D721Med (cell line): ENCODE results near the gene TEFM.

Experiments used
- DNase-seq: peaks from one replicate; pipeline ENCODE4 v3.0.0; 2011; ENCODE audit warnings: low spot score; ENCODE audit not compliant: insufficient read length
- FAIRE-seq: peaks from 2 replicates; lab custom pipeline; 2011; peaks lifted over from hg19 to GRCh38; lab: Jason Lieb, UNC
- TF ChIP-seq, protein P1 (sequence below): IDR thresholded peaks from 2 replicates; pipeline ENCODE4 v1.5.1; 2012; ENCODE audit warnings: mild to moderate bottlenecking, control low read depth; ENCODE audit not compliant: insufficient read depth; ENCODE audit errors: missing control alignments

Gene TEFM, protein sequence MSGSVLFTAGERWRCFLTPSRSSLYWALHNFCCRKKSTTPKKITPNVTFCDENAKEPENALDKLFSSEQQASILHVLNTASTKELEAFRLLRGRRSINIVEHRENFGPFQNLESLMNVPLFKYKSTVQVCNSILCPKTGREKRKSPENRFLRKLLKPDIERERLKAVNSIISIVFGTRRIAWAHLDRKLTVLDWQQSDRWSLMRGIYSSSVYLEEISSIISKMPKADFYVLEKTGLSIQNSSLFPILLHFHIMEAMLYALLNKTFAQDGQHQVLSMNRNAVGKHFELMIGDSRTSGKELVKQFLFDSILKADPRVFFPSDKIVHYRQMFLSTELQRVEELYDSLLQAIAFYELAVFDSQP

DNA sequence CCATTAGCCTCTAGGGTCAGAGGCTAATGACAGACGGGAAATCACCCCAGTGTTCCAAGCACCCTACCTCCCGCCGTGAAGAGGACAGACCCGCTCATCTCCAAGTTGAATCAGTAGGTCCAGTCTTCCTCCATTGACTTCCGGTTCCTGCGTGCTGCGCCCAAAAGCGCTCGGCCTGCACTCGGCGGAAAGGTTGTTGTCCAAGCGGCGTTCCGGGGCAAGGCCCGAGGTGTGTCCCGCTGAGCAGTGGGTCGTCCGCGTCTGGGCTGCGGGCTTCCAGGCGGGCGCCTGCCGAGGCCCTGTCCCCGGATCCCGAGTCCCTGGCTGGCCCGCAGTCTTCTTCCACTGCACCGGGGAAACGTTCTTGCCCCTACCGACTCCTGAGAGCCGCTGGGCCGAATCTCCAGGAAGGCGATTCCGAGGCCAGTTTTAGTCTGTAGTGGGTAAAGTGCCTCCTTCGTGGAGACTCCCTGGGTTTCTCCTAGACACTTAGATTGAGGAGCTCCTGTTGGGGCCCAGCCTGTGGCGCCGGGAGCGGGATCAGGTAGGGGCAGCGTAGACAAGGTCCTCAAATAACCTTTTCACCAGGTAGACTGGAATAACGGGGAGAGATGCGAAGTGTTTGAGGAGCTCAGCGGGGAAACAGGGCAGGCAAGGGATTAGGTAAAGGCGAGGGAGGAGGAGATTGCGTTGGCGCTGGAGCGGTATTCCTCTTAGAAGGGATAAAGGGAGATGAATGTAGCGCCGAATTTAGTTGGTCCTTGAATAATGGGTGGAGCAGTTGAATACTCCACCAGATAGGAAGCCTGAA is at the start of gene TEFM:
TSS of gene TEFM (minus strand) at position 138 of the 811 bp plus-strand sequence. CDS start at position 98, 40 bp downstream.
- DNase-seq (peak; percentile 78), FAIRE-seq (peak; percentile 41)
- TF ChIP-seq, protein P1, sequence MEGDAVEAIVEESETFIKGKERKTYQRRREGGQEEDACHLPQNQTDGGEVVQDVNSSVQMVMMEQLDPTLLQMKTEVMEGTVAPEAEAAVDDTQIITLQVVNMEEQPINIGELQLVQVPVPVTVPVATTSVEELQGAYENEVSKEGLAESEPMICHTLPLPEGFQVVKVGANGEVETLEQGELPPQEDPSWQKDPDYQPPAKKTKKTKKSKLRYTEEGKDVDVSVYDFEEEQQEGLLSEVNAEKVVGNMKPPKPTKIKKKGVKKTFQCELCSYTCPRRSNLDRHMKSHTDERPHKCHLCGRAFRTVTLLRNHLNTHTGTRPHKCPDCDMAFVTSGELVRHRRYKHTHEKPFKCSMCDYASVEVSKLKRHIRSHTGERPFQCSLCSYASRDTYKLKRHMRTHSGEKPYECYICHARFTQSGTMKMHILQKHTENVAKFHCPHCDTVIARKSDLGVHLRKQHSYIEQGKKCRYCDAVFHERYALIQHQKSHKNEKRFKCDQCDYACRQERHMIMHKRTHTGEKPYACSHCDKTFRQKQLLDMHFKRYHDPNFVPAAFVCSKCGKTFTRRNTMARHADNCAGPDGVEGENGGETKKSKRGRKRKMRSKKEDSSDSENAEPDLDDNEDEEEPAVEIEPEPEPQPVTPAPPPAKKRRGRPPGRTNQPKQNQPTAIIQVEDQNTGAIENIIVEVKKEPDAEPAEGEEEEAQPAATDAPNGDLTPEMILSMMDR = no peak

DNA sequence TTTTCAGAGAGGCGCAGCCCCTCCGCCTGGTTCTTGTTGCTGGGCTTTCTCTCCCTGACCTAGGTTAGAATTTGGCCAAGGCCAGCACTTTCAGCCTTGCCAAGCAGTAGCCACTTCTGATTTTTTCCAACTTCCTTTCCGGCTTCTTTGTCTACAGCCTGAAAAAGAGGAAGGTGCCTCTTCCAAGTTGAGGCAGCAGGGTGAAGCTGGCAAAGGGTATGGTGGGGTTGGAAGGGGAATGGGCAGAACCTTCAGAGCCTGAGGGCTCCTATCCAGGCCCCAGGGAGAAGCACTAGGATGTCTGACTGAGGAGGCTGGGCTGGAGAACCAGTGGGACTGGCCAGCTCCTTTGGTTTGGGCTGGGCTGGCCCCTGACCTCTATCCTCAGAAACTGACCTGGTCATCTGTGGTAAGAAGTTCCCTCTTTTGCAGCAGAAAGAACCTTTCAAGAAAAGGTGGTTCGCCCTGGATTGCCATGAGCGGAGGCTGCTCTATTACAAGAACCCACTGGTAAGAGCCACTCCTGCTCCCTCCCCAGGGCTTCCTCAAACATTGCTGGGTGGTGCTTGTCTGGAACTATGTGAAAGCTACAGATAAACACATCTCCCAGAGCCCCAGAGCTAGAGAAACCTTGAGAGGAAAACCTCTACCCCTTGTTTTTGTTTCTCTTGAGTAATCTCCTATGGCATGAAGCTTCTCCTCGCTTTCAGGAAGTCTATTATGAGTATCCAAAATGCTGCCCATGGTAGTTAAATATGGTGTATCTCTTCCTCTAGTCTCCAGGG is 48.2 kb upstream of the TEFM start:
- FAIRE-seq (no peak), DNase-seq (no peak)
- TF ChIP-seq, protein P1 = no peak

GRCh38 chr17:30952638-30953393 is 46.8 kb upstream of the TEFM start:
- FAIRE-seq (no peak), DNase-seq (no peak)
- TF ChIP-seq, protein P1 = no peak

DNA sequence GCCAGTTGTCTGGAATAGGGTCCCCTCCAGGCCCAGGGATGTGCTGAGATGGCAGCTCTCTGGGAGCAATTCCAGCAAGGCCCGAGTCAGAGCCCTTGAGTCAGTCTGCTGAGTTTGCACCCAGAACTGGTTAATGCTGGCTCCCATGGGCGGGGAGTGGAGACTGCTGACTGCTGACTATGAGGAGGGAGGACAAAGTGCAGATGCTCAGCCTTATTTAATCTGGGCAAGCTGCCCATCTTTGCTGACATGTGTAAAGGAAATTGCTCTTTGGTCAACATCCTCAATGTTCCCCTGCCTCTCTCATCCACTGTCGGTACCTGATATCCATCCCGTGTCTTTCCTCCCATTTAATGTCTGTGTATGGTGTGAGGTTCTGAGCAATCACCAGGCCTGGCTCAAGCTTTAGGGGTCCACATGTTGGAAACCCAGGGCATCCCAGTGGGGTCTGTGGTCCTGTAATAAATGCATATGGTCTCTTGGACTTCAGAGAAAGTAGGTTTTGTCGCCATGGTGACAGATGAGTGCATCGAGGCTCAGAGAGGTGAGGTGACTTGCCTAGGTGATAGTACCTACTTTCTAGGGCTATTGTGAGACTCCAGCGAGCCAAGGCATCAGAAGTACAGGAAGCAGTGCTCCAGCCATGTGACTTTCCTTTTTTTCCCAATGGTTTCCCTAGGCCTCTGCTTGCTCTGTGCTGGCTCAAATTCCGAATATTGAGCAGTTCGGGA is 44.8 kb upstream of the TEFM start:
- FAIRE-seq = no peak
- TF ChIP-seq, protein P1 = no peak
- no peak for DNase-seq

GRCh38 chr17:30950189-30950588 is 44.2 kb upstream of the TEFM start:
- no peak for DNase-seq
- FAIRE-seq = no peak
- TF ChIP-seq, protein P1 = no peak

DNA sequence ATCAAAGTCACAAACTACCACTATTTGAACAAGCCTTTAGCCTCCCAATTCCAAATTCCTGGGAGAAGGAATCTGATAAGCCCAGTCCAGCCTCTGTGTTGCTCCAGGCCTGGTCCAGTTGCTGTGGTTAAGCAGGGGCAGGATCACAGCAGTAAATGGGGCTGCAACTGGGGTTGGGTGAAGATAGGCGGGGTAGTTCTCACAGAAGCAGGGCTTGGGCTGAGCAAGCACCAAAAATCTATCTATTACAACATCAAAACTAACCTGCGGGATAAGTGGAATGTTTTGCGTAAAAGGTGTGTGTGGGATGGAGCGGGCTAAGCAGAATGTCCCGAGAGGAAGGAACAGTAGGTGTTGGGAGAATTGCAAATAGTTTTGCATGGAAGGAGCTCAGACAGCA is 41.8 kb upstream of the TEFM start:
- no peak for FAIRE-seq
- TF ChIP-seq, protein P1 = no peak
- no peak for DNase-seq
